HG03108 (cell line): ENCODE results near the gene CKAP5.
"Not testable (repeated sequence)": the region's sequence is repeated elsewhere in the genome, so short reads cannot be mapped to it uniquely, and the experiment has no call there.

Source experiments
- ATAC-seq: cut with Tn5 transposase; IDR thresholded peaks from one replicate; pipeline ENCODE4 v1.9.1; 2021; ENCODE audit warnings: moderate library complexity; ENCODE audit not compliant: unreplicated experiment

CKAP5 gene

DNA sequence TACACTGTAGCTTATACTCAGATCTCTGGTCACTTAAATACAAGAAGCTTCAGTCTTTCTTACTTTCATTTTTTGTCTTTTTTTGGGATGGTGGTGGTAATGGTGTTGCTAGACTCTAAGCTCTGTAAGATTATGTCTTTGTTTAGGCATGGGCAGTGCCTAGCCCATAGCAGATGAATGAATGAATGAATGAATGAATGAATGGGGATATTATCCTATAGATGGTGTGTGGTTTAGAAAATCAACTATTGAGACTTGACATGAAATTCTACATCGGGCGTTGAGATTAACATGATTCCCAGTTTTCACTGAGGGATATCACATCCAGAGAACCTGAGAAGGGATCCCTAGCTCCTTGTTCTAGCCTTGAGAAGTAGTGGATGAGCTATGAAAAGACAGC is 9.8 kb upstream of the CKAP5 start:
- ATAC-seq, result no peak

DNA sequence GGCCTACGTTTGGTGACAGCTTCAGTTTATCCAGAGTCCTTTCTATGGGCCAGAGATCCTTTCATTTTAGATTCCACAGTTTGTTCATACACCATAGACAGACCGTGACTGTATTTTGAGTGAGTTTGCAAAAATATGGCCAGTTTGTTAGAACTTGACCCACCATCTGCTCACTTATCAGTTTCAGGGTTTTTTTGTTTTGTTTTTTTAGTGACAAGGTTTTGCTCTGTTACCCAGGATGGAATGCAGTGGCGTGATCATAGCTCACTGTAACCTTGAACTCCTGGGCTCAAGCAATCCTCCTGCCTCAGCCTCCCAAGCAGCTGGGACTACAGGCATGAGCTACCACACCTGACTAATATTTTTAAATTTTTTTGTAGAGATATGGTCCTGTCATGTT is 9.1 kb upstream of the CKAP5 start:
- ATAC-seq, result no peak

- ATAC-seq, result no peak
Measured at GRCh38 chr11:46850829-46851380, 4.8 kb upstream of the CKAP5 start.

GRCh38 chr11:46849631-46850030 is 3.6 kb upstream of the CKAP5 start:
- no peak for ATAC-seq

DNA sequence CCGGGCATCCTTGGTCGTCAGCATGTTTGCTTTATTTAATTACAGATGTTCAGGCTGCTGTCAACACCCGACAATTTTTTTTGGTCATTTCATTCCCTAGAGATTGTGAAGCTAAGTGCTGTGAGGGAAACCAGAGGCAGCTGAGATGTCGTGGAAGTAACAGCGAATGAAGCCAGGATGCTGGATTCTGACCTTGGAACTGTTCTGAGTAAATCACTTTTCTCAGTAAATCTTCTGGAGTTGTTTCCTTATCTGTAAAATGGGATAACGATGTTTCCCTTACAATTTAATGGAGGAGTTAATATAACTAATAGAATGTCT is 390 bp upstream of the CKAP5 start:
- ATAC-seq, result no peak

DNA sequence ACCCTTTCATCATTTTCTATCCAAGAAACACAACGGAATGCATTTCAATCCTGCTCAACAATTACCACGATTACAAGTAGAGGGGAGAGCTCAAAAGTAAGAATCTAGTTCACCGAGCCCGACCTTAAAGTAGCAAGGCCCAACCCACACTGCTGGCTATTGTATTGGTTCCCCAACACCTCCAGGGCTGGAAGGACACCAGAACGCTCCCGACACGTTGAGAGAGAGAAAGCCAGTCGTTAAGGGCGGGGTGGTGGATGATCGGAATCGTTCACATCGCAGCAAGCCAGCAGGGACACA is 690 bp downstream of the CKAP5 start:
- ATAC-seq, result no peak

GRCh38 chr11:46840116-46840515 is 6.0 kb downstream of the CKAP5 start:
- no peak for ATAC-seq

- no peak for ATAC-seq
Measured at GRCh38 chr11:46838501-46838900, 7.6 kb downstream of the CKAP5 start.

DNA sequence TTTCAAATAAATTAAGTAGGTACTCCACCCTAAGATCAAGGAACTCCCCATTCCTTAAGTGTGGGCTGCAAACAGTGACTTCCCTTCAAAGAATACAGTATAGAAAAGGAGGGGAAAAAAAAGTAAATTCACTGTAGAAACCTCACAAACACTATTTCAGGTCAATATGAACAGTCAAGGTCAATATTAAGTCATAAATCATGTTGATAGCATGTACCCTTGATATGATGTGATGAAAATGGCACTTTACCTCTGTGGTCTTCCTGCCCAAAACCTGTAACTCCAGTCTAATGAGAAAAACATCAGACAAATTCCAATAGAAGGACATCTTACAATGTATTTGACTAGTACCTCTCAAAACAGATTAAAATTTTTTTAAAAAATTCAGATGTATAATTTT is 8.2 kb downstream of the CKAP5 start:
- ATAC-seq, result no peak

DNA sequence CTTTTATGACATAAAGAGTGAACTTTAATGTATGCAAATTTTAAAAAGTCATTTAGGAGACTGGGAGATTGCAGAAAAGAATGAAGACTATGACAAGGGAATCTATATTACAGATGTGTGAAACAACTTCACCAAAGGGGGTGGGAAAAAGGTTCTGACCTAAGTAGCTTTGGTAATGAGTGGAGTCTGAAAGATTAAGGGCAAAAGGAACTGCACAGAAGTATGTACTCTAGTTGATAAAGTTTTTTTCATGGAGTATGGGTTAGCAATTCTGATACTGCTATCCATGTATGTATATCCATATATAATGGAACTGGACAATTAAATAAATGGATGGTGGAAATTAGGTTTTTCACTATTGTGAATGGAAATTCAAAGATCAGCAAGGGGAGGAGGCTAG is 9.2 kb downstream of the CKAP5 start:
- no peak for ATAC-seq

GRCh38 chr11:46836431-46836830 is 9.6 kb downstream of the CKAP5 start:
- no peak for ATAC-seq

- no peak for ATAC-seq
Measured at GRCh38 chr11:46835897-46836296, 10.2 kb downstream of the CKAP5 start.

DNA sequence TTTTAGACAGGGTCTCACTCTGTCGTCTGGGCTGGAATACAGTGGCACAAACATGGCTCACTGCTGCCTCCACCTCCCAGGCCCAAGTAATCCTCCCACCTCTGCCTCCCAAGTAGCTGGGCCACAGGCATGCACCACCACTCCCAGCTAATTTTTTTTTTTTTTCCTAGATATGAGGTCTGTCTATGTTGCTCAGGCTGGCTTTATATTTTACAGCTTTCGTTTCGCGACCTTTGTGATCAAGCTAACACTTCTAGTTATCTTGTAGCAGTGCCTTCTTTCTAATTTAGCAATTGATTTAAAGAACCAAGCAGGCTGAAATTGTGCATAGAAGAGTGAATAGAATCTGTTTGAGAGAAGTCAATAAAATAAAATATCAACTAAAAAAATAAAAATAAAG is 11.3 kb downstream of the CKAP5 start:
- ATAC-seq, result no peak

DNA sequence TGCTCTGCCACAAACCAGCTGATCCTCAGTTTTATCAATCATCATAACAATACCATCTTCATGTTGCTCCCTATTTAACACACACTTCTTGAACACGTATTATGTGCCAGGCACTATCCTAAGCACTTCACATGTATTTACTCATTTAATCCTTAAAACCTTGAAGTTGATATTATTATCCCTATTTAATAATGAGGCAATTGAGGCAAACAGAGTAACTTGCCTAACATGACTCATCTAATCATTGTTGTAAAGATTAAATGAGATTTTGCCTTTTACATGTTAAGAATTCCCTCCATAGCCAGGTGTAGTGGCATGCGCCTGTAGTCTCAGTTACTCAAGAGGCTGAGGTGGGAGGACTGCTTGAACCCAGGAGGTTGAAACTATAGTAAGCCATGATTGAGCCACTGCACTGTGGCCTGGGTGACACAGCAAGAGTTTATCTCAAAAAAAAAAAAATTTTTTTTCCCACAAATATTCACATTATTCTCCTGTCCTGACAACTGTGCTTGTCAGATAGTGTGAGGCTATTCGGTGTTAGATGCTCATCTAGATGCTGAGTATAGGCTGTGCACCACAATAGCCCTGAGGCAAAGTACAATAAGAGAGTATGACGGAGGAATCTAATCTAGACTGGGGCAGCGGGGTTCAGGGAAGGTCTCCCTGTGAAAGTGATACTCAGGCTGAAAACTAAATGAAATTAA is 13.4 kb downstream of the CKAP5 start:
- no peak for ATAC-seq

GRCh38 chr11:46827995-46828394 is 18.1 kb downstream of the CKAP5 start:
- no peak for ATAC-seq

DNA sequence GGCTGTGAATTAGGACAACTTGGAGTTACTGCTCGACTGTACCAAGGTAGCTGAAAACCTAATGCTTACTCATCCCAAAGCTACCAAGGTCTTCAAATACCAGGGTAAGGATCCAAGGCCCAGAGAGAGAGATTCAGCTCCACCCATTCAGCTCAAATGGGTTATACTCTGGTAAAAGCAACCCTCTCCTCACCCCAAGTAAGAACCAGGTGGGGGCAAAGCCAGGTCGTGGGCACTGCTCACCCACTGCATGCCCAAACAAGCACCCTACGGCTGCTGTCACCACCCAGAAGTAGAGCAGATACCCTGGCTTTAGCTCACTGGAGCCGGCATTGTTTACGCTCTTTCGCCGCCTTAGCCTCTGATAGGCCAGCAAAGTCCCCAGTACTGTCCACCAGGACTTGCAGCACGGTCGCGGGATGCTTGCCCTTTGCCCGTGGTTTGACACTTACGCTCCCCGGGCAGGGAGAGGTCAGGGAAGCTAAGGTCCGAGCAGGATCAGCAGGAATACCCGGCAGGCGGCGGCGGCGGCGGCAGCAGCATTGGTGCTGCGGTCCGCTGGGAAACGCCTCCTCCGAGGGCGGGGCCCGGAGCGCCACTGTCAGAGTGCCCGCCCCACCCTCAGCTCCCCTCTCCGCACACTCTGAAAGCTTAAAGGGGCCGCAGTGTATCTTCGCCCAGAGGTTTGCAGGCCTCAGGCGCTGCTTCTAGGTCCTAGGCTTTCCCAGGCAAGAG is 19.6 kb downstream of the CKAP5 start:
- peak; percentile 98 for ATAC-seq

- no peak for ATAC-seq
Measured at GRCh38 chr11:46808799-46809431, 37.2 kb downstream of the CKAP5 start.

- ATAC-seq, result no peak
Measured at GRCh38 chr11:46801694-46802470, 44.2 kb downstream of the CKAP5 start.

GRCh38 chr11:46800177-46800576 is 45.9 kb downstream of the CKAP5 start:
- ATAC-seq, result no peak

- ATAC-seq, result not testable (repeated sequence)
Measured at GRCh38 chr11:46799725-46800124, 46.4 kb downstream of the CKAP5 start.

DNA sequence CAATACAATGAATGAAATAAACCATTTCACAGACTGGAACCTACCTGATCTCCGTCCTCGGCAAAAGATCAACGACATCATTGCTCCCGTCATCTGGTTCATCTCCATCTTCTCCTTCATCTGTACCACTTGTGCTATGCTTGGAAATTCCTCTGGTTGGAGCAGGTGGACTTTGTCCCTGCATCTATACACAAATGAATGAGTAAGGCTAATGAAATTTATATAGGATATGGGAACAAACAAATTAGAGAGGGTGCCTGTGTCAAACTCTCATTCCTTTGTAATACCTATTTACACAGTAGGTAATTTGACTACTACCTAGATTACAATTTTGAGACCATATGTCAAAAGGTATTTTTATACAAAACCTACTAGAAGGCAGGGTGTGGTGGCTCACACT is 67.7 kb downstream of the CKAP5 start:
- no peak for ATAC-seq
